ENCODE data around the gene CIBAR2.
"Not testable (repeated sequence)": the region's sequence is repeated elsewhere in the genome, so short reads cannot be mapped to it uniquely, and the experiment has no call there.

CIBAR2 gene

DNA sequence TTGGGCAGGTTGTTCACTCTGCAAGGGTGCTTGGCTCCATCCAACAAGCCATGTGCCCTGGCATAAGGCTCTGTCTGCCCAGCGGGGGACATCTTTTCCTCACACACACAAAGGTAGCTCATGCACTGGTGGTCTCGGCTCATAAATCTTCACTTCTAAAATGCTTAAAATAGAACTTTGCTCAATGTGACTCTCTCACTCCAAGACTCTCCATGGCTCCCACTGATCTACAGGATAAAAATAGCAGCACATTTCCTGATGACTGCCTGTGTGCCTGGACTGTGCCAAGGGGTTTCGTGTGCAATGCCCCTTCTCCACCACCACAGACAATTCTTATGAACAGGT is 15.1 kb upstream of the CIBAR2 start:
- no peak for DNase-seq

DNA sequence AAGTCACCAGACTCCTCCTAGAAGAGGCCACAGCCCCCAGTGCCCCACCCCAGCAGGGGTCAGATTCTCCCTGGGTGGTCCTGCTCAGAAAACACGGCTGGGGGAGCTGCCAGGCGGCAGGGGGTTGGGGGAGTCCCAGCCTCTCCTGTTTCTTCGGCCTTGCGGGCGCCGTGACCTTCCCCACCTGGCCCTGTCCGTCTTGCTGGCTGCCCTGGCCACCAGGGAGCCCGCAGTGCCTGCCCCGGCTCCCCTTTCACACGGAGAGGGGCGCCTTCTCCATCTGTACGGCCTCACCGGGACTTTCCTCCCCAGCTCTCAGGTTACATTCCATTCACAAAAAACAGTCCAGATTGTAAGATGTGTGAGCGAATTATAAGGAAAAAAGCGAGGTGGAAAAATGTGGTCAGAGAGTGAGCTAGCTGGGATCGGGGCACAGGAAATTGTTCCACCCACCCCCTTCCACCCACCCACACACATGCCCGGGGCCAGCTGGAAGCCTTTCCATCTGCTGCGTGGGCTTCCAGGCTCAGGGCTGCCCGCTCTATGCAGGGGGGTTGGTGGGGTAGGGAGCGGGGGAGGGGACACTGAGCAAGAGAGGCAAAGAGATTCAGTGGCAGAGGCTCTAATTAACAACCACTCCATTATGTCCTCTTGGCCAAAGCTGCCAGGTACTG is 14.6 kb upstream of the CIBAR2 start:
- no peak for DNase-seq

DNA sequence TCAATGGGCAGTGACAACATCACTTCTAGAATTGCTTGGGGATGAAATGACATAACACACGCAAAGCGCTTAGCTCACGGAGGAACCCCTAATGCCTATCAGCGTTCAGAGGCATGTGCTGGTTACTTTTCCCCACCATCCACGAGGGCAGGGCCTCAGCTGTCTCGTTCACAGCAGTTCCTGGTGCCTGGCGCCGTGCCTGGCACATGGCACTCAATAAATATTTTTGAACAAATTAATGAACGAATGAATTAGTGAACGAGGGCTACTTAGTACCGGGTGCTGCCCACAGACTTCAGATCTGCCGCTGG is 14.1 kb upstream of the CIBAR2 start:
- DNase-seq = no peak

DNA sequence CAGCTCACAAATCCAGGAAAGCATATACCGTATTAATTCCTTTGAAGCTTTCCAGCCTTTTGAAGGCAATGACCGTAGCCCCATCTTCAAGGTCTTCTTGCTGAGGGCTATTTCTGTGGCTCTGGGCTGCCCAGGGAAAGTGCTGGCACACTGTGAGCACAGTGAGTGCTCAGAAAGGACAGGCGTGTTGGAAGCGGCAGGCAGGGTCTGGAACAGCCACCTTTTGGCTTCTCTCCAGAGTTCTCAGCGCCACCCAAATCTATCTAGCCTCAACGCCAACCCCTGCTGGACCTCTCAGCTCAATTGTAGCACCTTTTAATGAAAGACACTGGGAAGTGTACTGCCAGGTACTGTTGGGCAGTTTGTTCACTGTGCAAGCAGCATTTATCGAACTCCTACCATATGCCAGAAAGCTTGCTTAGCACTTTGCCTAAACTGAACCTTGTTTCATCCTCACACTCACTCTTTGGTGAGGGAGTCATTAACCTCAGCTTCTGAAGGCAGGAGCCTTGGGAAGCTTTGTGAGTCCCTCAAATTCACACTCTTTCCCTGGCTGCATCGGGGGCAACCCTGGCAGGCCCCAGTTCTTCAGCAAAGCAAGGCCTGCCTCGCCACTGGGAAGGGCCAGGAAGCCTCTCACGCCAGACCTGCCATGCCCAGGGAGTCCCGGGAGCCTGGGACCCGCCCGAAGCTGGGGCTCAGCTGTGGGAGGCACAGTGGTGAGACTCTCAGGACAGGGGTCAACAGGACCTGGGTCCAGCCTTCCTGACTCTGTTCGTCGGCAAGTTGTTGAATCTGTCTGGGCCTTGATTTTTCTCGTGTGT is 13.5 kb upstream of the CIBAR2 start:
- no peak for DNase-seq

DNA sequence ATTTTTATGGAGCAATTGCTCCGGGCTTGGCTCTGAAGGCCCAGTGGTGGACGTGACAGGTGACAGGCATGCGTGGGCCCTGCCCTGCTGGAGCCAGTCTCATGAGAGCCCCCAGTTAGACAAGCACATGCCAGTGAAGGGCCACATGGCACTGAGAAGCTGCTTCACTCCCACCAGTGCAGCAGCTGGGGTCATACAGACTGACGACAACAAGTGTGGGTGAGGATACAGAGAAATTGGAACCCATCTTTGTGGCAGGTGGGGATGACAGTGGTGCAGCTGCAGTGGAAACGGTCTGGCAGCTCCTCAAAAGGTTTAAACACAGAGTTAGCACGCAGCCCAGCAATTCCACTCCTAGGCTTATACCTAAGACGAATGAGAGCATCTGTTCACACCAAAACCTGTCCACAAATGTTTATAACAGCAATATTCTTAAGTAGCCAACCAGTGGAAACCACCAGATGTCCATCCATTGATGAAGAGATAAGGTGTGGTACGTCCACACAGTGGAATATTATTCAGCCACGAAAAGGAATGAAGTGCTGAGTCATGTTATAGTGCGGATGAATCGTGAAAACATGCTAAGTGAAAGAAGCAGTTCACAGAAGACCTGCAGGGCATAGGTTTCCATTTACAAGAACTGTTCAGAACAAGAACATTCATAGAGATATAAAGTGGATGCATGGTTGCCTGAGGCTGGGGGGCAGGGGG is 12.5 kb upstream of the CIBAR2 start:
- DNase-seq = no peak

DNA sequence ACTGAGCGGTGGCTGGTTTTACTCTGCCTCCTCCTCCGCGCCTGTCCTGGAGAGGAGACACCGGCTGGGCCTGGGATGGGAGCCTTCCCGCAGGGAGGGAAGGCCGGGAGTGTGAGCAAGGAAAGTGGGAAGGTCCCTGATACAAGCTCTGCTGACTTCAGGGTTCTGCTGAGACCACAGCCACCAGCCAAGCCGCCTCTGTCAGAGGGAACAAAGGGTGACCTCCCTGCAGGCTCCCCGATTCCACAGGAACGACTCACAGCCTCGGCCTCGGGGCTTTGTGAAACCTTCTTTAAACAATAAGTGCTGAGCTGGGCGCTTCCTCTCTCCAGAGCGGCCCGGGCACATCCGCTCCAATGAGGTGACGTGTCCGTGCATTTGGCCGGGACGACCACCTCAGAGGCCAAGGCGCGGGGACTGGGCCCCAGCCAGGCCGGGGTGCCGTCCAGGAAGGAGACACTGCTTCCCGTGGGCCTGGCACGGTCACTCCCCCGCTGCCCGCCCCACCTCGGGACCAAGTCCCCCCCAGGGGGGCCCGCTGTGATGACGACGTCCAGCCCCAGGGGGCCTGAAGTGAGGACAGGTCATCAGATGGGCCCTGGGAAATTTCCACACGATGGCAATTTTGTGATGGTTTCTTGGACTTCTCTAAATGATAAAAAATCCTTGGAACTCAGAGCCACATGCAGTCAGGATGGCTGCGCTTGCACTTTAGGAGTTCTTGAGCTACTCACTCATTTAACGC is 11.8 kb upstream of the CIBAR2 start:
- no peak for DNase-seq

DNA sequence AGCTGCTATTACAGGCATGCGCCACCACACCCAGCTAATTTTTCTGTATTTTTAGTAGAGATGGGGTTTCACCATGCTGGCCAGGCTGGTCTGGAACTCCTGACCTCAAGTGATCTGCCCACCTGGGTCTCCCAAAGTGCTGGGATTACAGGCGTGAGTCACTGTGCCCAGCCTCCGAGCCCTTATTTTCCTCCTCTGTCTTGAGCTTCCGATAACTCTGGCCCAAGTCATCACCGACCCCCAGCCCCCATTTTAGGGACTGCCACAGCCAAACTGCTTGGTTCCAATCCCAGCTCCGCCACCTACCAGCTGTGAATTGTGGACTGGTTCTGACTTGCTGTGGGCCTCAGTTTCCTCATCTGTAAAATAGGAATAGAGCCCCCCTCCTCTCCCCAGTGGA is 11.2 kb upstream of the CIBAR2 start:
- not testable (repeated sequence) for DNase-seq

DNA sequence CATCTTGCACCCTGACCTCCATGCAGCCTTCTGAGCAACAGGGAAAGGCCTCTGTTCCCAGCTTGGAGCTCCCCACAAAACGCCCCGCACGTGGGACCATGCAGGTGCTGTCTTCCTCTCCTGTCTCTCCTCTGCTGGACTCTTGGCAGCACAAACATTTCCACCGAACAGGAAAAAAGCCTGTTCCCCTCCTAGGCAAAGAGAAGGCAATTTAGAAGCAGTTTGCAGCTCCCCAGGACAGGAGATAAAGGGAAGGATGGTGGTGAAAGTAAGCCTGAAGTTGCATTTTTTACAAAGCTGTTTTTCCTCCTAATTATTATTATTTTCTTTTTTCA is 7.7 kb upstream of the CIBAR2 start:
- DNase-seq = no peak

DNA sequence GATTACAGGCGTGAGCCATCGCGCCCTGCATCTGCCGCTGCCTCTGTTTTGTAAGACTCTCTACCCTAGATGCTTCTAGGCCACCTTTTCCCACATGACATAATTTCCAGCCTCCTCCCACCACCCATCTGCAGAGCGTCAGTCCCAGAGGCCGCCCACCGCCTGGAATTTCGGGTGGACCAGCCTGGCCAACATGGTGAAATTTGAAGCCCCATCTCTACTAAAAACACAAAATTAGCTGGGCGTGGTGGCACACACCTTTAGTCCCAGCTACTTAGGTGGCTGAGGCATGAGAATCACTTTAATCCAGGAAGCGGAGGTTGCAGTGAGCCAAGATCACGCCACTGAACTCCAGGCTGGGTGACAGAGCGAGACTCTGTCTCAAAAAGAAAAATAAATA is 5.1 kb upstream of the CIBAR2 start:
- no peak for DNase-seq

DNA sequence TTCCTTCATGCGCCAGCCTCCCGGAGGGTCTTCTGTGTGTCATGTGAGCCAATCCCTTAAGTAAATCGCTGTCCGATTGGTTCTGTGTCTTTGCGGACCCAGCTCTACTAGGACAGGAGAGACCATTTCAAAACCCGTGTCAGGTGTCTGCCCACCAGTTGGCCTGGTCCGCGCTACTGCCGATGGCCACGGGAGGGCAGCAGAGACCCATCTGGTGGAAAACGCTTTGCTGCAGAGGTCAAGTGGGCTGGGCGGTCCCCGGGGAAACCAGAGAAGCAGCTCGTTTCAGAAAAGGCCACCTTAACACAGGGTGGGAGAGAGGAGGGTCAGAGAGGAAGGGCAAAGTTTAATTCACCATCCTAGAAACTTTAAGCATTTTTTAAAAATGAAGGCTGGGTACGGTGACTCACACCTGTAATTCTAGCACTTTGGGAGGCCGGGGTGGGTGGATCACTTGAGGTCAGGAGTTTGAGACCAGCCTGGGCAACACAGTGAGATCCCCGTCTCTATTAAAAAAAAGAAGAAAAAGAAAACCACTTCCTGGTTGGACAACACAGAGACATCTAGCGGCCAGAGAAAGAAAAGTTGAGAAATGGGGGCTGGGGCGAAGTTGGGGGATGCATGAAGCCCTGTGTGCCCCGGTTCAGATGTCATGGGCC is 2.8 kb upstream of the CIBAR2 start:
- peak; percentile 39 to 85 (median 64) for DNase-seq

DNA sequence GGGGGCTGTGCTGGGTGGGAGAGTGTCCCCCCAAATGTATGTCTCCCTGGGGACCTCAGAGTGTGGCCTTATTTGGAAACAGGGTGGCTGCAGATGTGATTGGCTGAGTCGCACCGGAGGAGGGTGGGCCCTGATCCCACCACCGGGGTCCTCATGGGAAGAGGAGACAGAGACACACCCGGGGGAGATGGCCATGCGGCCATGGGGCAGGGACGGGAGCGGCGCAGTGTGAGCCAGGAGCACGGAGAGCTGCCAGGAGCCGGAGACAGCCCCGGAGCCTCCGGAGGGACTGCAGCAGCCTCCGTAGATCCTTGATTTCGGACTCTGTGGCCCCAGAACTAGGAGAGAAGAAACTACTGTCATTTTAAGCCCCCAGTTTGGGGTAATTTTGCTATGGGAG is 1.6 kb upstream of the CIBAR2 start:
- DNase-seq = no peak

DNA sequence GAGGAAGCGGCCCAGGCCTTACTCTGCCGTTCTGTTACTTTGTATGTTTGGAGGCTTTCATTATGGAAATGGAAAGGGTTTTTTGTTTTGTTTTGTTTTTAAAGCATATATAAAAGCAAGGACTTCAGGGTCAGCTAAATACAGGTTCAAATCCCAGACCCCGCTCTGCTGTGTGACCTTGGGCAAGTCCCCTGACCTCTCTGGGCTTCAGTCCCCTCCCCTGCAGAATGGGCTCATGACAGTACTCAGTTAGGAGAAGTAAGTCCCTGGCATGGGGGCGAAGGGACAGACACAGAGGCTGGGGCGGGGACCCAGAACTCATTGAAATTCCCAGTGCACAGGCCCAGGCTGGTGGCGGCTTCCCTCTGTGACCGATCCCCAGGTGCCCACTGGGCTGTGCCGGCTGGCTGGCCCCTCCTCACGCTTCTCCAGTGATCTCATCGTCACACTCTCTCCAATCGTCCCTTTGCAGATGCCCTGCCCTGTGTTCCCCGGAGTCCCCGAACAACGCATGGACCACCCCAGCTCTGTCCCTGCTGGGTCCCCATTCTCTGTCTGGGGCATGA is 979 bp upstream of the CIBAR2 start:
- no peak for DNase-seq

DNA sequence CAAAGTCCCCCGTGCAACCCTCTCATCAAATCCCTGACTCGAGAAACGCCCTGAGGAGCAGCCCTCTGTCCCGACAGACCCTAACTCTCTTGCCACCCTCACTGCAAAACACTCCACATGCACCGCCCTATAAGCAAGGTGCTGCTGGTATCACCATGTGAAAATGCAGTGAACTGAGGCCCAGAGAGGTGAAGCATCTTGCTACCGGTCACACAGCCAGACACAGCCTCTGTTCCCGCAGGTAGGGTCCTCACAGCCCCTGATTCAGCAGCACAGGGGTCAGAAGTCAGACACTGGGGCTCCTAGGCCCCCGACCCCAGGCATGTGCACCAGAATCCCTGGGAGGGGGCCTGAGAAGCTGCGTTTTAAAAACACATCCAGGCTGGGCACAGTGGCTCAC is 1.1 kb downstream of the CIBAR2 start:
- no peak for DNase-seq

DNA sequence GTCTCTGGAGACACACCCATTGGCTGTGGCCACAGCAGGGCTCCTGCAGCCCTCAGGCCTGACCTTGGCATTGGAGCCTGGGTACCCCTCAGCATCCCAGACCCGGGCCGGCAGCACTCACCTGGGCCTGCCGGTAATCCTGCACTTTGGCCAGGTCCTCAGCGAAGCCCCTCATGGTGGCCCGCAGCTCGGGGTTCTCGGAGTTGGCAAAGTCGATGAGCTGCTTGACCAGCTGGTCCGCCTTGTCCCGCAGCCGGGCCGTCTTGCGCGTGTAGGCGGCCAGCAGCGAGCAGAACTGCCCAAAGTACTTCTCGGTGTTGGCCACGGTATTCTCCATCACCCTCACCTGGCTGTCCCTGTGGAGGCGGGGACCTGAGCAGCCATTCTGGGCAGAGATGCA is 2.2 kb downstream of the CIBAR2 start:
- DNase-seq = no peak

DNA sequence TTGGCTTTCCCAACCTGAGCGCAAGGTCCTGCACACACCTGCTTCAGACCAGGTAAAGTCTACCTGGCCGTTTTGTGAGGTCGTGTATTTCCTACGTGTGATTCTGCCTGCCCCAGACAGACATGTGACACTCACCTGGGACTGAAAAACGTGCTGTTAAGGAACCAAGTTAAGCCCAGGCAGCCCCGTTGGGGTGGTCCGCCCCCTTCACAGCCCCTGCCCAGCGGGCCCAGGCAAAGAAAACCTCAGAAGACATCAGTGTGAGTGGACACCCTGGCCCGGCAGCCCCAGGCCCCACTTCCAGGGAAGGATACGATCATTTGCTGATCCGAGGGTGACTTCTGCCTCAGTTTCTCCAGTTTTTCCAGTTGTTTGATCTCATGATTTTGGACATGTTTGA is 4.7 kb downstream of the CIBAR2 start:
- no peak for DNase-seq

DNA sequence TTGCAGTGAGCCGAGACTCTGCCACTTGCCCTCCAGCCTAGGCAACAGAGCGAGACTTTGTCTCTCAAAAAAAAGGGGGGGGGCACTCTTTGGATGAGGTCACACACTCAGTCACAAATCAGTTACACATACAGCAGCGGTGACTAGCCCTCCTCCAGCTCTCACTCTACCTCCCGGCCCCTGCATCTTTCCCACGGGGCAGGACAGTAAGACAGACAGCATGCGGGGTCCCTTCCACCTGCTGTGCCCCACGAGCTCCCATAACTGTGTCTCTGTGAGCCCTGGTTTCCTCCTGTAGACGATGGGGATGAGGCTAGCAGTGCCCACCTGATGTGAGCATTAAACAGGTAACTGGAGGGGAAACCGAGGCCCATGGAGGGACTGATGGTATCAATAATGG is 5.2 kb downstream of the CIBAR2 start:
- DNase-seq = no peak

DNA sequence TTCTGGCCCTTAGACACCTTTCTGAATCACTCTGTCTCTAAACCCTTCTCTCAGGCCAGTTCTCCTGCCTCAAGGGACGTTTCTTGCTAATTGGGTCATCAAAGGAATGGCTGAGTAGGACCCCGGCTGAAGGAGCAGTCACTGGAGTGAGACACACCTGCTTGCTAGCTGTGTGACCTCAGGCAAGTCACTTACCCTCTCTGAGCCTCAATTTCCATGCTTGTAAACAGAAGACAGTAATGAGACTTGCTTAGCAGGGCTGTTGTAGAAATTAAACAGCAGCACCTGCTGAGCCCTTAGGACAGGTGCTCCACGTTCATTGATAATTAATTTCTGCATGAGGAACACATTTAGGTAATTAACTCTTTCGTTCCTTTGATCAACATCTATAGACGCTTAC is 6.8 kb downstream of the CIBAR2 start:
- DNase-seq = no peak

DNA sequence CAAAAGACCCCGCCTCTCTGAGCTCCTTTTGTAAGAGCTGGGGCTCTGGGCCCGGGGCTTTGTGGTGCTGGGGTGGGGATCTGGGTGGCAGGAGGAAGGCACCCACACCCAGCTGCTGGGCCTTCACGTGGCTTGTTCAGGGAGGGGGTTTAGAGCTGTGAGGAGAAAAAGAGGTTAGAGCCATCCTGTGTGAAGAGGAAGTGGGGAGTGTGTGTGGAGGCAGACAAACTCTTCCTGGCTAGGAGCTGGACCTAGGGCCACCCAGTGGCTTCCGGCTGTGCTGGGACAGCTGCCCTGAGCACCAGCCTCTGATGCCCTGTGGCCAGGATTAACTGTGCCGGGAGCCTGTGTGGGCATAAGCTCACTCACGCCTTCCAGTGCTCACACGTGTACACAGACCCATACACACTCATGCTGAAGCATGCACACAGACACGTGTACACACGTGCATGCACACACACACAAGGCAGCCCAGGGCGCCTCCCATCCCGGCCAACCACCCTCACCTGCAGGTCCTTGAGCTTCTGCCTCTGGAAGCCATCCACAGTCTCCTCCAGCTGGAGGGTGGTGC is 7.4 kb downstream of the CIBAR2 start:
- no peak for DNase-seq

DNA sequence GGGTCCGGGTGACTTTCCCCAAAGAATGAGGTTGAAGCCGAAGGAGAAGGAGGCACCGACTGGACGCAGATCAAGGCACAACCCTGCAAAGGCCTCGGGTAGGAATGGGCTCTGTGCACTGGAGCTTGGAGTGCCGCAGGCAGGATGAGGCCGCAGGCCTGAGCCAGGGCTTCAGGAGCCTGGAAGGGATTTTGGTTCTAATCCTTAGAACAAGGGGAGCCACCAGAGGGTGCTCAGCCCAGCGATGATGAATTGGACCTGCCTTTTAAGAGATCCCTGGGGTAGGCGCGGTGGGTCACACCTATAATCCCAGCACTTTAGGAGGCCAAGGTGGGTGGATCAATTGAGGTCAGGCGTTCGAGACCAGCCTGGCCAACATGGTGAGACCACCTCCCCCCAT is 8.1 kb downstream of the CIBAR2 start:
- DNase-seq = no peak

DNA sequence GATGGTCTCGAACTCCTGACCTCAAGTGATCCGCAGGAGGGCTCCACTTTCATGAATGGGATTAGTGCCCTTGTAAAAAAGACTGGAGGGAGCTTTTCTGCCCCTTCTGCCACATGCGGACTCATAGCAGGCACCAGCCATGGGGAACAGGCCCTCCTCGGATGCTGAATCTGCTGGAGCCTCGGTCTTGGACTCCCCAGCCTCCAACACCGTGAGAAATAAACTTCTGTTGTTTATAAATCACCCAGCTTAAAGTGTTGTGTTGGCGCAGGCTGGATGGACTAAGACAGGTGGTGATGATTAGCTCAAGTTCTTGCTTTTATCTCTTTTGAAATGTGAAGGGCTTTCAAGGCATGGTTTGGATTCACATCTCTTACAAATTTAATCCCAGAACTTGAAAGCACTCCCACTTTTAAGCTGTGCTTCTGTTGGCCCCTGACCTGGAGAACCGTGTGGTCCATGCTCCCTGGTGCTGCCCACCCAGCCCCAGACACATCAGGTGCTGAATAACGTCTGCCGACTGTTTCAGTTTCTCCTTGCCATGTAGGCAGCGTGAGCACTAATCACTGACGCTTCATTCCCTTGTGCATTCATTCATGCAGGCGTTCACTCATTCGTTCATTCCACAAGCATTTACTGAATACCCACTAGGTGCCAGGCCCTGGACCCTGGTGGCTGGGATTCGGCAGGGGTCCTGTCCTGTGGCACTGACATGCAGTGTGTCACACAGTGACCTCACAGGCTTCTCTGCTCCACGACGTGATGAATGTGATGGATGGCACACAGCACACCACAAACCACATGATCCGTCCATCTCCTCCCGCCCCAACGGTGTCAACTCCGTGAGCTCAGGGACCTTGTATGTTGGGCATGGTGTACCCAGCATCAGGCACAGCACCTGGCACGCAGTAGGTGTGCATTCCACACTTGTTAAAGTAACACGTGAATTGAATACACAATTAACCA is 8.9 kb downstream of the CIBAR2 start:
- DNase-seq = no peak

DNA sequence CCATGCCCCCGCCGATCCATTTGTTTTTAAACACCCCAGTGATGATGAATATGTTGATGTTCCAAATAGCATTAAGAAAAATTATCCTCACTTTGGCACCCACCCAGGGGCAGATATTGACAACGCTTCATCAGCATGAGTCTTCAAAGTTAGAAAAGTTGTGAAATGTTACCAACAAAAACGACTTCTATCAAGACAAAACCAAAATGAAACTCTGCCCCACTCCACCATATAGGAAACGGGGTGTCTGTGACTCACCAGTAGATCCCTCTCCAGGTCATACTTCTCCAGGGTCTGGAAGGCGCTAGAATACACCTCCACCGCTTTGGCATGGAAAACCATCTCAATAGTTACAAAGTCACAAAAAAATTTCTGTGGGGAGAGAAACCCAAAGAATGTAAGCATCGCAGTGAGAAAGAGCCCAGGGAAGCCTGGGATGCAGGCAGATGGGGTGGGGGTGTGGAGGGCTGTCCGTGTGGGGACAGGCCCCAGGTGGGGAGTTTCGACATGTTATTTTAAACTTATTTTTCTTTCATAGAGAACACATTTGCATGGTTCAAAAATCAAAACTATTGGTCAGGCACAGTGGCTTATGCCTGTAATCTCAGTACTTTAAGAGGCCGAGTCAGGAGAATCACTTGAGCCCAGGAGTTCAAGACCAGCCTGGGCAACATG is 10.2 kb downstream of the CIBAR2 start:
- DNase-seq = no peak

Data from activated CD4-positive, CD25-positive, alpha-beta regulatory T cell (primary cell).